Cerebellar nuclear complex (tissue), 1 donor: ENCODE results near the gene SARS2.
A peak's percentile ranks its signal among the peaks of the same experiment; 100 is the strongest.

ENCODE experiments used
- DNase-seq, 2 experiments: peaks; one replicate each; lab custom pipeline; 2025; lab: John Stamatoyannopoulos, UW

SARS2 gene

DNA sequence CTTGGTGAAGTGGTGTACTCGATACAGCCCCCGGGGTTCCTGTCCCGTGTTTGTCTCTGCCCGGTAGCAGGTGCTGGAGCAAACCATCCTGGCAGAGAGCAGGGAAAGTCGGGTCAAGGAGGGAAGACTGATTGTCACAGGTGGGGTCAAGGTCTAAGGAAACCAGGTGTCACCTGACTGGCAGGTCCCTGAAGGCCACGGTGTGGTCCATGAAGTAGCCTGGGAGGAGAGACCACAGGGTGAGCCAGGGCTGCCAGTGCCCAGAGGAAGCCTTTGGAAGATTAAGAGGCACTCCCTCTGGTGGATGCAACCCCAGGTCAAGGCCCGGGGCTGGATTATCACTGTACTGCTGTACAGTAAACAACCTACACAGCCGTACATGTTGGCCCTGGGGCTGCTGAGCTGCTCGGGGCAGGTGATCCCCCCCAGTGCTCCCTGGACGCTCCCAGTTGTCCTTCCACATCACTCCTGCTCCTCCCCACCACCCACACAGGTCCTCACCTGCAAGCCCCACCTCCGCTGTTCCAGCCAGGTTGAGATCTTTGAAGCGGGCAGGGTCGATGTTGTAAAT is 12.6 kb downstream of the SARS2 start:
- DNase-seq, result no peak

DNA sequence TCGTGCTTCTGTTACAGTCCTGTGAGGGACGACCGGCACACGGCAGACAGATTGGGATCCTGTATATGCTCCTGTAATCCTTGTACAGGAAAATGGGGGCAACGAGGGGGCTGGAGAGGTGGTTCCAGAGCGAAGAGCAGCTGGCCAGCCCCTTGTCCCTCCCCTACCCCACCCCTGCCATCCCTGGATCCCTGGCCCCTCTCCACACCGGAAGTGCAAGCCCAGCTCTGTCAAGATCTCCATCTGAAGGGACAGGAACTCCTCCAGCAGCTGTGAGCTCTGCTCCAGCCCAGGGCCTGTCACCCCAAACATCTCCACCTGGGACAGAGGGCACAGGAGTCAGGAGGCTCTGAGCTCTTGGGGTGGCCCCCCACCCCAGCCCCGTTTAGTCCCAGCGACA is 13.0 kb downstream of the SARS2 start:
- no peak for DNase-seq

DNA sequence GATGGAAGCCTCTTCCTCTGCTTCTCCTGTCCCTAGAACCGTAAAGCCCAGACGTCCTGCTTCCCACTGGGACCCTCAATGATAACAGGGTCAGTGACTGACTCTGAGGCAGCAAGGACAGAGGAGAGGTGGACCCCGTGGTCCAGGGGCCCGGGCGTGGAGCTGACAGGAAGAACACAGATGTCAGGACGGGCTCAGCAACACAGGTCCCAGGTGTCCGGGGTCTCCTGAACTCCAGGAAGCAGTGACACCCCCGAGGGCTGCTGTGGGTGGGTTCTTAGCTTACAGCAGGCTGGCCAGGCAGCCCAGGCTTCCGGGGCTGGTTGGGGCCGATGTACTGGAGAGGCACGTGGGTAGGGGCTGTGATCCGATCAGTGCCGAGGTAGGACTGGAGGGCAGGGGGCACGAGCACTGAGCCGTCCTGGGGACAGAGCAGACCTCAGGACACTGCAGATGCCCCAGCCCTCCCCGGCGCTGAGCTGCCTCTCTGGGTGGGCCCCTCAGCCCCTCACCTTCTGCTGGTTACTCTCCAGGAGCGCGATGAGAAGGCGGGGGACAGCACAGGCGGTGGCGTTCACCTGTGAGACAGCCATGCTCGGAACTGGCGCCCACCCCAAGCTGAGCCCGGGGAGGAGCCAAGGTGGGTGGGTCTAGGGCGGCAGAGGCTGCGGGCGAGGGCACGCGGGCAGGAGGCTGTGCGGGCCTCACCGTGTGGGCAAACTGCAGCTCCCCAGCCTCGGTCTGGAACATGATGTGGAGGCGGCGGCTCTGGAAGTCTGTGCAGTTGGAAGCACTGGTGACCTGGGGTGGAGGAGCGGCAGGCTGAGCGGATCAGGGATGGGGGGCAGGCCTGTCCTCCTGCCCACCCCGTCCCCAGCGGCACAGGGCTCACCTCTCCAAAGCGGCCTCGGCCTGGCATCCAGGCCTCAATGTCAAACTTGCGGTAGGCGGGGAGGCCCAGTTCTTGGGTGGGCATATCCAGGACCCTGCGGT is 14.9 kb downstream of the SARS2 start:
- DNase-seq, result no peak

DNA sequence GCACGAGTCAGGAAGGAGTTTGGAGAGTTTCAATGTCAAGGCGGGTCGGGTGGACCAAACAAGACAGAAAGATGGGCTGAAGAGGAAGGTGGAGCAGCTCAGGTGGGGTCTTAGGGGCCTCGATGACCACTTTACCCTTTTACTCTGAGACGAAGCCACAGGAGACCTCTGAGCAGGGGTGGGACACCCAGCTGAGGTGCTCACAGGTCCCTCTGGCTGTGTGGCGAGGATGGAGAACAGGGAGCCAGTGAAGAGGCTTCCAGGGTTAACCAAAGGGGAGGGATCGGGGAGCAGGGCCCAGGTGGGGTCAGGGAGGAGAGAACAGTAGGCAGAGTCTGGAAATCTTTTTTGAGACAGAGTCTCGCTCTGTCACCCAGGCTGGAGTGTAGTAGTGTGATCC is 16.6 kb downstream of the SARS2 start:
- DNase-seq, result no peak

DNA sequence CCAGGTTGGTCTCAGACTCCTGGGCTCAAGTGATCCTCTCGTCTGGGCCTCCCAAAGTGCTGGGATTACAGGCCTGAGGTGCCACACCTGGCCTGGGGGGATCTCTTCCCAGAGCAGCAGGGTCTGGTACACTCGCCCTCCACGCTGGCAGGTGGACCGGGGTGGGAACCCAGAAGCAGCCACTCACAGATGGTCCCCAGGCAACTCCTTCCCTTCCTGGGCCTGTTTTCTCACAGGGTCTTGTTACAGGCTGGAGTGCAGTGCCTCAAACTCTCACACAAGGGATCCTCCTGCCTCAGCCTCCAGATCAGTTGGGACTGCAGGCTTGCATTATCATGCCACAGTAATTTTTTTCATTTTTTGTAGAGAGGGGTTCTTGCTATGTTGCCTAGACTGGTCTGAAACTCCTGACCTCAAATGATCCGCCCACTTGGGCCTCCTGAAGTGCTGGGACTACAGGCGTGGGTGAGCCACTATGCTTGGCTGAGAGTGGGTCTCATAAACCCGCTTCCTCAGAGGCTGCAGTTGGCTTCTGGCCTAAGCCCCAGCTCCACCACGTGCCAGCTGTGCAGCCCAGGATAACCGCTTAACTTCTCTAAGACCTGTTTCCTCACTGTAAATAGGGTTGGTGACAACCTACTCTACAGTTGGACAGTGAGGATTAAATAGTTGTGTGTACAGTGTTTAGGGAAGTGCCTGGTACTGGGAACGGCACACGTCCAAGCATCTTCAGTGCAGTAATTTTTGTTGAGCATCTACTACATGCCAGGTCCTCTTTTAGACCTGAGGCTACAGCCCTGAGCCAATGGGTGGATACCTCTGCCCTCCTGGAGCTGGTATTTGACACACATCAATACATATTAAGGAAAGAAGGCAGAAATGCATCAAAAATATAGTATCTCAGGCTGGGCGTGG is 17.7 kb downstream of the SARS2 start:
- DNase-seq, result no peak

DNA sequence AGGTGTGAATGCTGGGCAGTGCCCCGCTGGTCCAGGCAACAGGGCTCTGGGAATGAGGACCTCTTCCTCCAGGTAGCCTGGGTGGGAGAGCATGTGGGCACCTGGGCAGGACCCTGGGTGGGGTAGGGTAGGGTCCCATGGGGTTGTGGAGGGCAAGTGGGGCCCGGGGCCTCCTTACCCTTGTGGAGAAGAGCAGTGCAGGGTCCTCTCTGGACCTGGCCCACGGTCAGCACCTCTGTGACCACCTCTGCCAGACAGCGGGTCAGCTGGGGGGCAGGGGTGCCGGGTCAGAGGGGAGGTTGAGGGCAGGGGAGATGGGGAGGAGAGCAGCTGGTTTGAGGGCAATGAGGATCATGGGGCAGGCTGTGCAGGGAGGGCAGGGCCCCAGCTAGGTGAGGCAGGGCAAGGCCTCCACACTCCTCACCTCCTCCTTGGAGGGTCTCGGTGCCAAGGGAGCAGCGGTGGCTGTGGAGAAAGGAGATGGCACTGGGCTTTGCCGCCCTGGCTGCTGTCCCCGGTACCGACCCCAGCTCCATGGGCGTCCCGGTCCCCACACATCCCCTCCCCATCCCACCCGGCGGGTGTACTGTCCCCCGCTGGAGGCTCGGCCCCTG is 19.1 kb downstream of the SARS2 start:
- no peak for DNase-seq

DNA sequence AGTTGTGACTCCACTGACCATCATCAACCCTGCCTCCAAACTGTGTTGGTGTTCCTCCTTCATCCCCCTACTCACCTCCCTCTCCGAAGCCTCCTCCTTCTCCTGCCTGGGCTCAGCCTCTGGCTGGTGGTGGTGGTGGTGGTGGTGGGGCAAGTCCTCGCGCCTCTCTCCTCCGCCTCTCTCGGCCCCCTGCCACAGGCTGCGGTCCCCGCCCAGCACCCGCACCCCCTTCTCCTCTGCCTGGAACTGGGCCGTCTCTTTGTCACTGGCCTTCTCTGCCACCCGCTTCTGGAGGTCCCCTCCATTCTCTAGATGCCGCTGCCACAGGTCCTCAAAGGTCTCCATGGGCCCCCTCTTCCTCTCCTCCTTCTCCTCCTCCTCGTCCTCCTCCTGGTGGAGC is 20.1 kb downstream of the SARS2 start:
- no peak for DNase-seq

DNA sequence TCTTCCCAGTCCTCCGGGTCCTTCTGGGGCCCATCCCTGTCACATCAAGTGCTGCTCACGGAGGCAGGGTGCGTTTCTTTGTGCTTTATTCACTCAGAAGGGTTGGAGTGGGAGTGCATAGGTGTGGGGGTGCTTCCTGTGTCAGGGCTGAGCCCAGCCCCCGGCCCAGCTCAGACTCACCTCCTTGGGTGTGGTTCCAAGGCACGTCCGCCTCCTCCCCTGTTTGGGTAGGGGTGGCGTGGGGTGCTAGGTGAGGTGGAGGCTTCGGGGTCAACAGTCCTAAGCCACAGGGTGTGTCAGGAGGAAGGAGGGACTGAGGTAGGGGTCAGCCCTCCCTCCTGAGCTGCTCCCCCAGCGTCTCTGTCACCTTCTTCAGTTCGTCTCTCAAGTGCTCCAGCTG is 21.7 kb downstream of the SARS2 start:
- no peak for DNase-seq

DNA sequence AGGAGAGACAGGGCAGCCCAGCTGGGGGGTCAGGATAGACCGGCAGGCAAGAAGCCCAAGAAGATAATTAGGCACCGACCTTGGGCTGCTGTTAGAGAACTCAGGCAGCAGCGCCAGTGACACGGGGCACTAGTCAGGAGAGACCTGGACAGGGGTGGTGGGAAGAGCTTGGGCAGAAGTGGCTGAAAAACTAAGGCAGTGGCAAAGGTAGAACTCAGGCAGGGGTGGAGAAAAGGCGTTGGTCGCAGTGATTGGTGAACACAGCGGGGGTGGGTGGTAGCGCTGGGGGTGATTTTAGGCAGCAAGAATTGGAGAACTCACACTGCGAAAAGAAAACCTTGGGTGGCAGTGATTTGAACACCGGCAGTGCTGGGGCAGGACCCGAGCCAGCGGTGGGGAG is 22.9 kb downstream of the SARS2 start:
- no peak for DNase-seq

DNA sequence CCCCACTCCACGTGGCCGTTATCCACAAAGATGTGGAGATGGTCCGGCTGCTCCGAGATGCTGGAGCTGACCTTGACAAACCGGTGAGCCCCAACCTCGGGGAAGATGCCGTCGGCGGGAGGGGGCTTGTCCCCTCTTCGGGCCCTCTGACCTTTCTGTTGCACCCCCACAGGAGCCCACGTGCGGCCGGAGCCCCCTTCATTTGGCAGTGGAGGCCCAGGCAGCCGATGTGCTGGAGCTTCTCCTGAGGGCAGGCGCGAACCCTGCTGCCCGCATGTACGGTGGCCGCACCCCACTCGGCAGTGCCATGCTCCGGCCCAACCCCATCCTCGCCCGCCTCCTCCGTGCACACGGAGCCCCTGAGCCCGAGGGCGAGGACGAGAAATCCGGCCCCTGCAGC is 23.3 kb downstream of the SARS2 start:
- DNase-seq, result no peak

DNA sequence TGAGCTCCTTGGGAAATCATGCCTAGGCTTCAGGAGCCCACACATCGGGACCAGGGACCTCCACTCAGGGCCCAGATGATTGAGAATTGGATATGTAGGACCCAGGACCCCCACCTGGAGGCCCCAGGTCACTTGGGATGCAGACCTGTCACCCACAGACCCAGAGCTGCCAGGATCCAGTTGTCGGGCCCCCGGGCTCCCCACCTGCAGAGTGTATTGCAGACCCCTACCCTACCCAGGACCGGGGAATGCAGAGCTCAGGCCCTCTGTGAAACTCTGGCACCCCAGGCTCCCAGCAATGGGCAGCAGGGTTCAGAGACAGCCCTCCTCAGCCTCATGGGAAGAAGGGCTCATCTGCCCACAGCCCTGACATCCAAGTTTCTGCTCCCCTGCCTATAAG is 24.9 kb downstream of the SARS2 start:
- DNase-seq, result no peak

DNA sequence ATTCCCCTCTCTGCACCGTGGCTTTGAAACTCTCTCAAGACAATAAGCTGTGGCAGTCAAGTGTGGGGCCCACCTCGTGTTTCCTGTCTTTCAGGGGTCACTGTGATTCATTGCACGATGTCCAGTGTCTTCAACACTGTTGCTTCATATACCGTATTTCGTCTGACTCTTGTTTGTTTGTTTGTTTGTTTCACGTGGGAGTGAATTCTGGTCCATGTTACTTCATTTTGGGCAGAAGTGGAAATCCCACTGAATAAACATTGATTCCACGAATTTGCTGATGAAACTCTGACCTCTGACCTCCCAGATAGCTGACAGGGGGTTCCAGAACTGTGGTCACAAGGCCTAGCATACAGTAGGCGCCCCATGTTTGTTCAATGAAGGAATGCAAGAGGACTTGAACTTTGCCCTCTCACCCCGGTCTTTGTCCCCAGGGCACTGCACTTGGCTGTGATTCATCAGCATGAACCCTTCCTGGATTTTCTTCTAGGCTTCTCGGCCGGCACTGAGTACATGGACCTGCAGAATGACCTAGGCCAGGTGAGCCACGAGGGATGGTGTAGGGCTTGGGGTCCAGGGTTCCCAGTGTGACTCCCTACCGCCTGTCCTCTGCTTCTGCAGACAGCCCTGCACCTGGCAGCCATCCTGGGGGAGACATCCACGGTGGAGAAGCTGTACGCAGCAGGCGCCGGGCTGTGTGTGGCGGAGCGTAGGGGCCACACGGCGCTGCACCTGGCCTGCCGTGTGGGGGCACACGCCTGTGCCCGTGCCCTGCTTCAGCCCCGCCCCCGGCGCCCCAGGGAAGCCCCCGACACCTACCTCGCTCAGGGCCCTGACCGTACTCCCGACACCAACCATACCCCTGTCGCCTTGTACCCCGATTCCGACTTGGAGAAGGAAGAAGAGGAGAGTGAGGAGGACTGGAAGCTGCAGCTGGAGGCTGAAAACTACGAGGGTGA is 25.7 kb downstream of the SARS2 start:
- no peak for DNase-seq

DNA sequence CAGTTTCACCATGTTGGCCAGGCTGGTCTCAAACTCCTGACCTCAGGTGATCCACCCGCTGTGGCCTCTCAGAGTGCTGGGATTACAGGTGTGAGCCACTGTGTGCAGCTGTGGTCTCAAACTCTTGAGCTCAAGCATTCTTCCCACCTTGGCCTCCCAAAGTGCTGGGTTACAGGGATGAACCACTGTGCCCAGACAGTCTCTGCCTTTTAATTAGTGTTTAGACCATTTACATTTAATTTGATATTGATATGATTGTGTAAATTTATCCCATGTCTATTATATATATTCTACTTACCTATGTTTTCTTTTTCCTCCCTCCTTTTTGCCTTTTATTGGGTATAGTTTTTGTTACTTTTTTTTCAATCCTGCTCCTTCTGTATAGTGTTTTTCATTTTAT is 28.9 kb downstream of the SARS2 start:
- no peak for DNase-seq

DNA sequence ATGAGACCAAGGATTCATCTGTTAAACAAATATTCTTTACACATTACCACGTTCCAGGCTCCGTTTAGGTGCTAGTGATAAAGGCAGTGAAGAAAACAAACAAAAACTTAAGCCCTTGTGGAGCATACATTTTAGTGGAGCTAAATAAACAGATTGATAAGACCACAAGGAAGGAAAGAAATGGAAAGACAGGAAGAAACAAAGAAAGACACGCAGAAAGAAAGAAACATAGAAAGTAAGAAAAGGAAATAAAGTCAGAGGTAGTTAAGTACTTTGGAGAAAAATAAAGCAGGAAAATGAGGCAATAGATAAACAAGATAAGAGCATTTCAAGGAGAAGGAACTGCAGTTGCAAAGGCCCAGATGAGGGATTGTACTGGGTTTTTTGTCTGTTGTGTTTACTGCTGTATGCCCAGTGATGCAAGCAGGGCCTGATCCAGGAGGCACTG is 29.8 kb downstream of the SARS2 start:
- DNase-seq, result no peak

DNA sequence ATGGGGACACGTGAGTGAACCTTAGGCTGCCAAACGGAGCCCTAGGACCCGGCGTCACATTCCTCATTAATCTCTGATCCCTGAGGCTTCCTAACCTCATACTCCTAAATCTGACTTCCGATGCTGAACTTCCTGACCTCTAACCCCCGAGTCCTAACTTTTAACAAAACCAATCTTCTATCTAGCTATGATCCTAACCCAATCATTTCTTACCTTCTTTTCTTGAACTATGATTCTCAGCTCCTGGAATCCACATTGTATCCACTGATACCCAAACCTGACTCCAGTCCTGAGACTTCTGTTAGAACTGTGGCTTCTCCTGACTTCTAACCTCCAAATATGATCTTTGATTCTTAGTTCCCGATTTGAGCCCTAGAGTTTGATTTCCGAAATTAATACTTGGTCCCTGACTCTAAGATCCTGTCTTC is 30.3 kb downstream of the SARS2 start:
- DNase-seq, result no peak

DNA sequence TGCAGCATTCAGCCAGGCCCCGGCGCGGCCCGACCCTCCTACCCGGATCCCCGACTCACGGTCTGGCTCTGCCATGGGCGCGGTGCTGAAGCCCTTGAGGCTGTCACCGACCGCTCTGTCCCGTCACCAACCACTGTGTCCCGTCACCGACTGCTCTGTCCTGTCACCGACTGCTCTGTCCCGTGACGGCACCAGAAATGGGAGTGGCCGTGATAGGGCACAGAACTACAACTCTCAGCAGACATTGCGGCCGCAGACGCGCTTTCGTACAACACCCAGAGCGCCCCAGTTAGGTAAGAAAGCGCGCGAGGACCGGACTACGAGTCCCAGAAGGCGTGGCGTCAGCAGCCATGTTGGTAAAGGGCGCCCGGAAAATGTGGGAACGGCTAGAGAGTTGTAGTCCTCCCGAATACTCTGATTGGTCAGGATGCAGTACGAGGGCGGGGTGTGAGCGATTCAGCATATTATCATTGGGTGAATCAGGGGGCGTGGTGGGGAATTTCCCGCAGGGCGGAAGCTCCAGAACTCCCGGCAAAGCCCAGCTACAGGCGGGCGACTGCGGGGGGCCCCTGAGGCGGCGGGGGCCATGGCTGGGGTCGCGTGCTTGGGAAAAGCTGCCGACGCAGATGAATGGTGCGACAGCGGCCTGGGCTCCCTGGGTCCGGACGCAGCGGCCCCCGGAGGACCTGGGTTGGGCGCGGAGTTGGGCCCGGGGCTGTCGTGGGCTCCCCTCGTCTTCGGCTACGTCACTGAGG is 30.9 kb downstream of the SARS2 start, which contains the start of the genes NFKBIB and SIRT2:
TSS of gene NFKBIB (plus strand) at position 523 of the 755 bp plus-strand sequence. CDS start at position 587, 64 bp downstream.
TSS of gene SIRT2 (minus strand) at position 172 of the 755 bp plus-strand sequence. CDS start at position 75, 97 bp downstream.
- DNase-seq, result peak; percentile 99 to 100

DNA sequence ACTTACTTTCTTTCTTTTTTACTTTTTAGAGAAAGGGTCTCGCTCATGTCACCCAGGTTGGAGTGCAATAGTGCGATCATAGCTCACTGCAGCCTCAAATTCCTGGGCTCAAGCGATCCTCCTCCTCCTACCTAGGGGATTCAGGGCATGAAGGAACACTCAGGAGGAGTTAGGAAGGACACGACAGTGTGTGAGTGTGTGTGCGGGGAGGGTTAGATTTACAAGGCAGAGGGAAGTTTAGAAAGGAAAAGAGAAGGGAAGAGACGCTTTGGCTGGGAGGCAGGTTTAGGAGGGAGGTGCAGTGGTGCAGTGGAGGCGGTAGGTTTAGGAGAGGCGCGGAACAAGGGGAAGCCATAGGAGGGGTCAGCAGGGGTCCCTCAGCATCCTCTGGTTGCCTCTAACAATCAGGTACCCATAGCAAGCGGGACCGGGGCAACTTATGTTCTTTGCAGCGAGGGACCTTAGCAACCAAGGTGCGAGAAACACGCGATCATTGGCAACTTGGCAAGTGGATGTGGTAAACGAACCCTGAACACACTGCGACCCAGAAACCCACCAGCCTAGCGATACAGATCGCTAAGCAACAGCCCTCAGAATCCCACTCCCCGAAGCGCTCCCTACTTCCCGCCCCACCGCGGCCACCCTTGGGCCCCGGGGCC is 31.6 kb downstream of the SARS2 start:
- DNase-seq, result no peak

DNA sequence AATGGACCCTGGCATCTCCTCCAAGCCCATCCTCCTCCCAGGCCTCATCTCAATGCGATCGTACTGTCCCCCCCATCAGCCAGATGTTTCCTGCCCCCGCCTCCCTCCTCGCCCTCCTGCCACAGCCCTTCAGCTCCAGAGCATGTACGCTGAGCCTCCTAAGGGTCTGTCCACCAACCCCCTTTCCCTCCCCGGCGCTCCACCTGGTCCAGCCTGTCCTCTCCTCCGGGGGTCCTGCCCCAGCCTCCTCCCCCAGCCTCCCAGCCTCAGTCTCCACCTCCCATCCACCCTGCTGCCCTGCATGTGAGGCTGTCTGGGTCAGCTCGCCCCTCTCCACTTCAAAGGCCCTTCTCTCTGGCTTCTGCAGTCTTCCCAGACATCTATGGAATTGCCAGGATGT is 35.6 kb downstream of the SARS2 start:
- no peak for DNase-seq

DNA sequence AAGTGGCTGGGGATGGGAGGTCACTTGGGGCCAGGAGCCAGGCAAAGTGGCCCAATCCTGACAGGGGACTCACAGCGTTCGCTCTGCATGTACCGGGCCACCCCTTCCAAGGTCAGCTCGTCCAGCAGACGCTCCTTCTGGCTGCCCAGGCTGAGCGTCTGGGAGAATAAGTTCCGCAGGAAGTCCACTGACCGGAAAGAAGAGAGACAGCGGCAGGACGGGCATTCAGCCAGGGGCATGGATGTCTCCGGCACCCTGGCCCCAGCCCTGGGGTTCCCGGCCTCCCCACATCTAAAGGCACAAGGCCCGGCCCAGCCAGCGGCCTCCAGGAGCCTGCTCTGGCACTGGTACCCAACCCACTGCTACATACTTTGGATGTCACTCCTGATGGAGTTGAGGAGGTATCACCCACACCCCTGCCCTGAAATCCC is 37.2 kb downstream of the SARS2 start:
- no peak for DNase-seq
